SK-N-SH treated with all-trans-retinoic acid at 6 μM for 48 hours (cell line): Measurements from ENCODE around the gene PILRB.

Experiments used
- ATAC-seq: fragments of 200-7000 bp; cut with Tn5 transposase; 3 replicates; pipeline ENCODE4 v1.9.1; 2020; ENCODE audit warnings: mild to moderate bottlenecking, moderate library complexity
- ARNTL ChIP-seq: fragments of 450-650 bp; formaldehyde crosslinking; IDR thresholded peaks from 2 replicates; pipeline ENCODE4 v1.5.0; 2020; ENCODE audit warnings: low read depth, mild to moderate bottlenecking, moderate library complexity, borderline replicate concordance
- BACH2 ChIP-seq: fragments of 250-450 bp; sonication (Bioruptor Pico); IDR thresholded peaks from 2 replicates; pipeline ENCODE4 v1.9.0; 2021; ENCODE audit warnings: mild to moderate bottlenecking, borderline replicate concordance
- CSDC2 ChIP-seq: fragments of 250-450 bp; sonication (Bioruptor Pico); IDR thresholded peaks from 2 replicates; pipeline ENCODE4 v1.5.0; 2020; ENCODE audit warnings: mild to moderate bottlenecking, moderate library complexity
- ESRRG ChIP-seq: fragments of 250-450 bp; sonication (Bioruptor Pico); IDR thresholded peaks from 2 replicates; pipeline ENCODE4 v1.6.1; 2021; ENCODE audit warnings: mild to moderate bottlenecking
- GLIS3 ChIP-seq: fragments of 250-450 bp; sonication (Bioruptor Pico); IDR thresholded peaks from 2 replicates; pipeline ENCODE4 v1.5.0; 2020; ENCODE audit warnings: mild to moderate bottlenecking, moderate library complexity
- ISL1 ChIP-seq: fragments of 250-450 bp; sonication (Bioruptor Pico); IDR thresholded peaks from 2 replicates; pipeline ENCODE4 v2.1.2; 2022; ENCODE audit warnings: mild to moderate bottlenecking, moderate library complexity
- OSR1 ChIP-seq: fragments of 250-450 bp; sonication (Bioruptor Pico); IDR thresholded peaks from 2 replicates; pipeline ENCODE4 v1.8.0; 2022; ENCODE audit warnings: moderate library complexity, mild to moderate bottlenecking, inconsistent platforms
- PPARA ChIP-seq: fragments of 250-450 bp; sonication (Bioruptor Pico); IDR thresholded peaks from 2 replicates; pipeline ENCODE4 v1.5.0; 2020; ENCODE audit warnings: mild to moderate bottlenecking, borderline replicate concordance
- RARB ChIP-seq: fragments of 250-450 bp; sonication (Bioruptor Pico); IDR thresholded peaks from 2 replicates; pipeline ENCODE4 v1.8.0; 2021; ENCODE audit warnings: mild to moderate bottlenecking, moderate library complexity
- SNAI2 ChIP-seq: fragments of 250-450 bp; sonication (Bioruptor Pico); IDR thresholded peaks from 2 replicates; pipeline ENCODE4 v1.5.0; 2020; ENCODE audit warnings: mild to moderate bottlenecking, moderate library complexity
- TCF4 ChIP-seq: fragments of 250-450 bp; sonication (Bioruptor Pico); IDR thresholded peaks from 2 replicates; pipeline ENCODE4 v1.8.0; 2021; ENCODE audit warnings: mild to moderate bottlenecking, moderate library complexity, borderline replicate concordance
- TOX ChIP-seq: fragments of 250-450 bp; sonication (Bioruptor Pico); IDR thresholded peaks from 2 replicates; pipeline ENCODE4 v1.8.0; 2021; ENCODE audit warnings: mild to moderate bottlenecking, moderate library complexity, borderline replicate concordance
- ZC3H10 ChIP-seq: fragments of 250-450 bp; sonication (Bioruptor Pico); IDR thresholded peaks from 2 replicates; pipeline ENCODE4 v1.5.1; 2021; ENCODE audit warnings: mild to moderate bottlenecking, moderate library complexity
- ZFP3 ChIP-seq: fragments of 250-450 bp; sonication (Bioruptor Pico); IDR thresholded peaks from 2 replicates; pipeline ENCODE4 v1.5.0; 2020; ENCODE audit warnings: mild to moderate bottlenecking, moderate library complexity
- ZFP30 ChIP-seq: fragments of 450-650 bp; formaldehyde crosslinking; IDR thresholded peaks from 2 replicates; pipeline ENCODE4 v1.5.0; 2022; ENCODE audit warnings: mild to moderate bottlenecking, moderate library complexity
- ZNF565 ChIP-seq: fragments of 450-650 bp; formaldehyde crosslinking; conservative IDR thresholded peaks from 2 replicates; pipeline ENCODE4 v1.5.0; 2020; ENCODE audit warnings: low read depth, mild to moderate bottlenecking, moderate library complexity
- ZNF70 ChIP-seq: fragments of 450-650 bp; formaldehyde crosslinking; IDR thresholded peaks from 2 replicates; pipeline ENCODE4 v1.5.0; 2020; ENCODE audit warnings: mild to moderate bottlenecking, moderate library complexity
- ZNF8 ChIP-seq: fragments of 450-650 bp; formaldehyde crosslinking; IDR thresholded peaks from 2 replicates; pipeline ENCODE4 v1.5.0; 2020; ENCODE audit warnings: mild to moderate bottlenecking, moderate library complexity
- TF ChIP-seq, protein P1 (sequence below): fragments of 250-450 bp; sonication (Bioruptor Pico); IDR thresholded peaks from 2 replicates; pipeline ENCODE4 v1.5.0; 2020; ENCODE audit warnings: mild to moderate bottlenecking, moderate library complexity
- TF ChIP-seq, protein P2 (sequence below): fragments of 250-450 bp; sonication (Bioruptor Pico); IDR thresholded peaks from 2 replicates; pipeline ENCODE4 v1.5.1; 2020; ENCODE audit warnings: low read depth, mild to moderate bottlenecking, moderate library complexity
- TF ChIP-seq, protein P3 (sequence below): fragments of 250-450 bp; sonication (Bioruptor Pico); IDR thresholded peaks from 2 replicates; pipeline ENCODE4 v1.5.1; 2021; ENCODE audit warnings: mild to moderate bottlenecking, moderate library complexity
- TF ChIP-seq, protein P4 (sequence below): fragments of 250-450 bp; sonication (Bioruptor Pico); IDR thresholded peaks from 2 replicates; pipeline ENCODE4 v1.8.0; 2020; ENCODE audit warnings: mild to moderate bottlenecking, moderate library complexity, borderline replicate concordance

Gene PILRB

DNA sequence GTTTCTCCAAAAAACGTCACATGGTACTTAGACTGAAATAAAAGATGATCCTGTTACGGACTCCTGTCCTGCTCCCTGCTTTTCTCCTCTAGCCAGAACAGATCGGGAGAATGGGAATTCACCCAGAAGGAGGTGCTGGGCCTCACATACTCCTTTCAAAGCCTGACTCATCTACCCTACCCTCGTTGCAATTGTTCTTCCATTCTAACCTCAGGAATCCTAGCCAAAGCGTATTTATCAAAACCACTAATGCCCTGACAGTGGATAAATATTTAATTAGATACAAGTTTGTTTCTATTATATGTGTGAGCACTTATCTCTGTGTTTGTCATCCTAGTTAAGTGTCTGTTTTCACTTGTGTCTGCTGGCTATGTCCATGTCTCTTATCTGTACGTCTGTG is 48.9 kb downstream of the PILRB start:
- ATAC-seq: peak; percentile 6; the same call in 1 of the 3 replicates
- TF ChIP-seq GLIS3 (CRISPR knock-in tag): no peak
- no peak for TF ChIP-seq ISL1
- no peak for TF ChIP-seq ESRRG (CRISPR knock-in tag)

DNA sequence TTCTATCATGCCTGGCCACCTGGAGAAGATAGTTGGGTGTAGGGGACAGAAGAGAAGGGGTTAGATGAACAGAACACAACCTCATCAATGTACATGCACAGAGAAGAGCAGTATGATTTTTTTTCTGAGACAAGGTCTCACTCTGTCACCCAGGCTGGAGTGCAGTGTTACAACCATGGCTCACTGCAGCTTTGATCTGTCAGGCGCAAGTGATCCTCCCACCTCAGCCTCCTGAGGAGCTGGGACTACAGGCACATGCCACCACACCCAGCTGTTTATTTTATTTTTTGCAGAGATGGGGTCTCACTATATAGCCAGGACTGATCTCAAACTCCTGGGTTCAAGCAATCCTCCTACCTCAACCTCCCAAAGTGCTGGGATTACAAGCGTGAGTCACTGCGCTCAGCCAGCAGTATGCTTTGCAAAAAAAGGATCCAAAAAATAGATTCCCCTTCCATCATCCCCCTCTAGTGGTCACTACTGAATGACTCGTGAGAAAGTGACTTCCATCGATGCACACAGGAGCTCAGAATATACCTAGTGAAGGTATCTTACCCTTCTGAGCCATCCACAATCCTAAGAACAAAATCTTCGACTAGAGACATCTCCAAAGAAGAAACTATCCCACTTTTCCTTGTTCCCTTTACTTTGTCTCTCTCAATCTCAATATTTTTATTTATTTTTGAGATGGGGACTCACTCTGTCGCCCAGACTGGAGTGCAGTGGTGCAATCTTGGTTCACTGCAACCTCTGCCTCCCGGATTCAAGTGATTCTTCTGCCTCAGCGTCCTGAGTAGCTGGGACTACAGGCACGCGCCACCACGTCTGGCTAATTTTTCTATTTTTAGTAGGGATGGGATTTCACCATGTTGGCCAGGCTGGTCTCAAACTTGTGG is 49.6 kb downstream of the PILRB start:
- ATAC-seq: peak; percentile 97
- TF ChIP-seq ISL1 (no peak), PPARA (no peak), RARB (CRISPR knock-in tag) (no peak), ZC3H10 (CRISPR knock-in tag) (no peak), BACH2 (CRISPR knock-in tag) (no peak), ARNTL (CRISPR knock-in tag) (no peak), OSR1 (no peak), TCF4 (CRISPR knock-in tag) (no peak), TOX (CRISPR knock-in tag) (no peak), ZFP30 (CRISPR knock-in tag) (no peak), ESRRG (CRISPR knock-in tag) (no peak), SNAI2 (CRISPR knock-in tag) (no peak), CSDC2 (CRISPR knock-in tag) (no peak), ZNF70 (no peak), ZFP3 (CRISPR knock-in tag) (no peak)
- TF ChIP-seq, protein P1, sequence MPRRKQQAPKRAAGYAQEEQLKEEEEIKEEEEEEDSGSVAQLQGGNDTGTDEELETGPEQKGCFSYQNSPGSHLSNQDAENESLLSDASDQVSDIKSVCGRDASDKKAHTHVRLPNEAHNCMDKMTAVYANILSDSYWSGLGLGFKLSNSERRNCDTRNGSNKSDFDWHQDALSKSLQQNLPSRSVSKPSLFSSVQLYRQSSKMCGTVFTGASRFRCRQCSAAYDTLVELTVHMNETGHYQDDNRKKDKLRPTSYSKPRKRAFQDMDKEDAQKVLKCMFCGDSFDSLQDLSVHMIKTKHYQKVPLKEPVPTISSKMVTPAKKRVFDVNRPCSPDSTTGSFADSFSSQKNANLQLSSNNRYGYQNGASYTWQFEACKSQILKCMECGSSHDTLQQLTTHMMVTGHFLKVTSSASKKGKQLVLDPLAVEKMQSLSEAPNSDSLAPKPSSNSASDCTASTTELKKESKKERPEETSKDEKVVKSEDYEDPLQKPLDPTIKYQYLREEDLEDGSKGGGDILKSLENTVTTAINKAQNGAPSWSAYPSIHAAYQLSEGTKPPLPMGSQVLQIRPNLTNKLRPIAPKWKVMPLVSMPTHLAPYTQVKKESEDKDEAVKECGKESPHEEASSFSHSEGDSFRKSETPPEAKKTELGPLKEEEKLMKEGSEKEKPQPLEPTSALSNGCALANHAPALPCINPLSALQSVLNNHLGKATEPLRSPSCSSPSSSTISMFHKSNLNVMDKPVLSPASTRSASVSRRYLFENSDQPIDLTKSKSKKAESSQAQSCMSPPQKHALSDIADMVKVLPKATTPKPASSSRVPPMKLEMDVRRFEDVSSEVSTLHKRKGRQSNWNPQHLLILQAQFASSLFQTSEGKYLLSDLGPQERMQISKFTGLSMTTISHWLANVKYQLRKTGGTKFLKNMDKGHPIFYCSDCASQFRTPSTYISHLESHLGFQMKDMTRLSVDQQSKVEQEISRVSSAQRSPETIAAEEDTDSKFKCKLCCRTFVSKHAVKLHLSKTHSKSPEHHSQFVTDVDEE (CRISPR knock-in tag): no peak
- TF ChIP-seq, protein P2, sequence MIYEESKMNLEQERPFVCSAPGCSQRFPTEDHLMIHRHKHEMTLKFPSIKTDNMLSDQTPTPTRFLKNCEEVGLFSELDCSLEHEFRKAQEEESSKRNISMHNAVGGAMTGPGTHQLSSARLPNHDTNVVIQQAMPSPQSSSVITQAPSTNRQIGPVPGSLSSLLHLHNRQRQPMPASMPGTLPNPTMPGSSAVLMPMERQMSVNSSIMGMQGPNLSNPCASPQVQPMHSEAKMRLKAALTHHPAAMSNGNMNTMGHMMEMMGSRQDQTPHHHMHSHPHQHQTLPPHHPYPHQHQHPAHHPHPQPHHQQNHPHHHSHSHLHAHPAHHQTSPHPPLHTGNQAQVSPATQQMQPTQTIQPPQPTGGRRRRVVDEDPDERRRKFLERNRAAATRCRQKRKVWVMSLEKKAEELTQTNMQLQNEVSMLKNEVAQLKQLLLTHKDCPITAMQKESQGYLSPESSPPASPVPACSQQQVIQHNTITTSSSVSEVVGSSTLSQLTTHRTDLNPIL: no peak
- TF ChIP-seq, protein P3, sequence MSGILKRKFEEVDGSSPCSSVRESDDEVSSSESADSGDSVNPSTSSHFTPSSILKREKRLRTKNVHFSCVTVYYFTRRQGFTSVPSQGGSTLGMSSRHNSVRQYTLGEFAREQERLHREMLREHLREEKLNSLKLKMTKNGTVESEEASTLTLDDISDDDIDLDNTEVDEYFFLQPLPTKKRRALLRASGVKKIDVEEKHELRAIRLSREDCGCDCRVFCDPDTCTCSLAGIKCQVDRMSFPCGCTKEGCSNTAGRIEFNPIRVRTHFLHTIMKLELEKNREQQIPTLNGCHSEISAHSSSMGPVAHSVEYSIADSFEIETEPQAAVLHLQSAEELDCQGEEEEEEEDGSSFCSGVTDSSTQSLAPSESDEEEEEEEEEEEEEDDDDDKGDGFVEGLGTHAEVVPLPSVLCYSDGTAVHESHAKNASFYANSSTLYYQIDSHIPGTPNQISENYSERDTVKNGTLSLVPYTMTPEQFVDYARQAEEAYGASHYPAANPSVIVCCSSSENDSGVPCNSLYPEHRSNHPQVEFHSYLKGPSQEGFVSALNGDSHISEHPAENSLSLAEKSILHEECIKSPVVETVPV (CRISPR knock-in tag): no peak
- TF ChIP-seq, protein P4, sequence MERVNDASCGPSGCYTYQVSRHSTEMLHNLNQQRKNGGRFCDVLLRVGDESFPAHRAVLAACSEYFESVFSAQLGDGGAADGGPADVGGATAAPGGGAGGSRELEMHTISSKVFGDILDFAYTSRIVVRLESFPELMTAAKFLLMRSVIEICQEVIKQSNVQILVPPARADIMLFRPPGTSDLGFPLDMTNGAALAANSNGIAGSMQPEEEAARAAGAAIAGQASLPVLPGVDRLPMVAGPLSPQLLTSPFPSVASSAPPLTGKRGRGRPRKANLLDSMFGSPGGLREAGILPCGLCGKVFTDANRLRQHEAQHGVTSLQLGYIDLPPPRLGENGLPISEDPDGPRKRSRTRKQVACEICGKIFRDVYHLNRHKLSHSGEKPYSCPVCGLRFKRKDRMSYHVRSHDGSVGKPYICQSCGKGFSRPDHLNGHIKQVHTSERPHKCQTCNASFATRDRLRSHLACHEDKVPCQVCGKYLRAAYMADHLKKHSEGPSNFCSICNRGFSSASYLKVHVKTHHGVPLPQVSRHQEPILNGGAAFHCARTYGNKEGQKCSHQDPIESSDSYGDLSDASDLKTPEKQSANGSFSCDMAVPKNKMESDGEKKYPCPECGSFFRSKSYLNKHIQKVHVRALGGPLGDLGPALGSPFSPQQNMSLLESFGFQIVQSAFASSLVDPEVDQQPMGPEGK: no peak
- TF ChIP-seq, all 23 proteins: peak for 0

DNA sequence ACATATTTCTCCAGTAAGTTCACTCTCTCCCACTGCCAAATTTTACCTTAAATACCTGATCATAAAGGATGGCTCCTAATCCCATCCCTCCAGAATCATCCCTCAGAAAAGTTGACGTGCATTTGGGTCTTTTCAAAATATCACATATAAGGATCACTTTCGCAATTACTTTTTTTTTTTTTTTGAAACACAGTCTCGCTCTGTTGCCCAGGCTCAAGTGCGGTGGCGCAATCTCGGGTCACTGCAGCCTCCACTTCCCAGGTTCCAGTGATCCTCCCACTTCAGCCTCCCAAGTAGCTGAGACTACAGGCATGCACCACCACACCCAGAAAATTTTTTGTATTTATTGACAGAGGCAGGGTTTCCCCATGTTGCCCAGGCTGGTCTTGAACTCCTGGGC is 53.2 kb downstream of the PILRB start:
- TF ChIP-seq BACH2 (CRISPR knock-in tag) (no peak), TOX (CRISPR knock-in tag) (no peak), OSR1 (no peak), SNAI2 (CRISPR knock-in tag) (no peak), ESRRG (CRISPR knock-in tag) (no peak), ZNF70 (no peak)
- ATAC-seq: no peak

DNA sequence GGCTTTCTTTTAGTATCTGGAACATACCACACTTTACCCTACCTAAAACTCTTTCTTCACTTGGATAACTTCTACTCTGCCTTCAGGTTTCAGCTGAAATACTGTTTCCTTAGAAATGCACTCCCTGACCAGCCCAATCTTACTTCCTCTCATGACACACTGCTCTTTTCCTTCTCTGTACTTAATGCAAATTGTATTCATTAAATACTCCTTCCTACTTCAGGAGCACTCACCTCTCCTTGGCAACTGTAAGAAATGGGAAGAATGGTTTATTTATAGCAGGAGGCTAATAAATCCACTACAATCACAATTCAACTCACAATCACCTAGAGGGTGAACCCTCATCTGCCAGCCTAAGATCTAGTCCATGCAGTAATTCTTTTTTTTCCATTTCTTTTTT is 55.4 kb downstream of the PILRB start:
- no peak for ATAC-seq
- TF ChIP-seq ISL1: no peak
- TF ChIP-seq RARB (CRISPR knock-in tag): no peak
- TF ChIP-seq CSDC2 (CRISPR knock-in tag): no peak
- no peak for TF ChIP-seq OSR1
- TF ChIP-seq, protein P2: no peak
- no peak for TF ChIP-seq ZFP3 (CRISPR knock-in tag)
- TF ChIP-seq, protein P3 (CRISPR knock-in tag): no peak
- no peak for TF ChIP-seq ZNF565 (CRISPR knock-in tag)
- TF ChIP-seq BACH2 (CRISPR knock-in tag): no peak
- no peak for TF ChIP-seq ZNF8 (CRISPR knock-in tag)
- no peak for TF ChIP-seq PPARA
- TF ChIP-seq, protein P4: no peak
- no peak for TF ChIP-seq TCF4 (CRISPR knock-in tag)
